Glutamatergic neuron (in vitro differentiated cells): ENCODE measurements around the gene MN1. TPM values are rescaled to one million over a fixed set of nuclear protein-coding genes. Genes with fewer than 3 reads are reported as not detected.

Source experiments
- DNase-seq: peaks from one replicate; pipeline ENCODE4 v3.0.0; 2022
- H3K27ac Mint-ChIP-seq: one replicate; pipeline ENCODE4 v1.8.0; 2020; ENCODE audit warnings: mild to moderate bottlenecking, mixed read lengths, inconsistent platforms; ENCODE audit not compliant: unreplicated experiment
- H3K27me3 Mint-ChIP-seq: one replicate; pipeline ENCODE4 v1.8.0; 2020; ENCODE audit warnings: mild to moderate bottlenecking, moderate library complexity, mixed read lengths, inconsistent platforms; ENCODE audit not compliant: unreplicated experiment
- H3K36me3 Mint-ChIP-seq: one replicate; pipeline ENCODE4 v1.8.0; 2020; ENCODE audit warnings: mild to moderate bottlenecking, mixed read lengths, inconsistent platforms; ENCODE audit not compliant: unreplicated experiment
- H3K4me1 Mint-ChIP-seq: one replicate; pipeline ENCODE4 v1.8.0; 2020; ENCODE audit warnings: mild to moderate bottlenecking, low read depth, mixed read lengths, inconsistent platforms; ENCODE audit not compliant: unreplicated experiment
- H3K4me3 Mint-ChIP-seq: one replicate; pipeline ENCODE4 v1.8.0; 2020; ENCODE audit warnings: mild to moderate bottlenecking, mixed read lengths, inconsistent platforms; ENCODE audit not compliant: unreplicated experiment
- H3K9me3 Mint-ChIP-seq: one replicate; pipeline ENCODE4 v1.8.0; 2020; ENCODE audit warnings: mild to moderate bottlenecking, moderate library complexity, mixed read lengths, inconsistent platforms; ENCODE audit not compliant: unreplicated experiment
- CTCF ChIP-seq: fragments of 200-600 bp; sonication (generic); IDR thresholded peaks from one replicate; pipeline ENCODE4 v1.5.0; 2021; ENCODE audit not compliant: partially characterized antibody, unreplicated experiment
- total RNA-seq: library from RNA; stranded (reverse); fragmentation: NEBNext Ultra II Directional; extraction: Animal tissue kit (Norgen Biotek cat#: 25700); gene quantifications from one replicate; pipeline ENCODE4 v1.2.1, GENCODE V29; 2021; ENCODE audit not compliant: unreplicated experiment

The MN1 gene
- total RNA-seq, 1 donor from 2014 or later = 0.91 TPM

DNA sequence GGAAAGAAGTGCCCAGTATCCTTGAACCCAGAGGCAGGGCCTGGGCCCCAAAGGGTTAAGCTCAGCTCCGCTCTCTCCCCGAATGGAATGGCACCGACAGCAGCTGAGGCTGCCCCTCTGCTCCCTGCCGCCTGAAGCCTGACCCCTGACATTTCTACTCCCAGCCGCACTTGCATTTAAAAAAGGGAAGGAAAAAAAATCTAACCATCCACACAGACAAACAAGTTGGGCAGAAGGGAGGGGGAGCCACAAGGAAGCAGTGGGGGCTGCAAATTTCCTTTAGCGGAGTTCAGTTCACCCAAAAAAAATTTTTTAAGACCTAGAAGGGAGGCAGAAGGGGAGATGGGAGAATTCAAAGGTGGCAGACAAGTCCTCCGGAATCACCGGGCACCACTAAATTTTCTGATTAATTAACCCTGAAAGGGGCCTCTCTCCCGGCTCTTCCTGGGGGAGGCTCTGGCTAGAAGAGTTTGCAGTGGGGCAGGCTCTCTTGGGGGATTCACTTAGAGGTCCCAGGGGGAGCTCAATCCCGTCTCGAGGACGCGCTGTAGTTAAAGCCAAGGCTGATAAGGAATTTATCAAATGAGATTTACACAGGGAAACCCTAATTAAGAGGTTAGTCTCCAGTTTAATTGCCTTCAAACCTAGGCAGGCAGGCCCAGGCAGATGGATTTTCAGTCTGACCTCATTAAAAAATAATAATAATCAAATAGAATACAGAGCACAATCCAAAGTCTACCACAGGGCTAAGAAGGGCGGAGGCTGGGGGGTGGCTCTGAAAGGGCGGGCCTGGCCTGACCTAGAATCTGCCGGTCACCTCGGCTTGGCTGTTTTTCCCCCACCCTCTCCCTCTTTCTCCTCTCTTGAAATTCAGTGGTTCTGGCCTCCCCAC is 25.6 kb downstream of the MN1 start:
- H3K36me3 Mint-ChIP-seq = peaks cover 5% of the 10 kb centered on the region
- H3K4me1 Mint-ChIP-seq = peaks cover 11% of the 10 kb centered on the region
- H3K27me3 Mint-ChIP-seq = peaks cover 3% of the 10 kb centered on the region
- H3K4me3 Mint-ChIP-seq = peak overlapping the region; percentile 58
- H3K27ac Mint-ChIP-seq = no peak overlapping the region
- peaks cover 2% of the 10 kb centered on the region for H3K9me3 Mint-ChIP-seq
- DNase-seq = peak; percentile 48
- TF ChIP-seq CTCF = no peak

DNA sequence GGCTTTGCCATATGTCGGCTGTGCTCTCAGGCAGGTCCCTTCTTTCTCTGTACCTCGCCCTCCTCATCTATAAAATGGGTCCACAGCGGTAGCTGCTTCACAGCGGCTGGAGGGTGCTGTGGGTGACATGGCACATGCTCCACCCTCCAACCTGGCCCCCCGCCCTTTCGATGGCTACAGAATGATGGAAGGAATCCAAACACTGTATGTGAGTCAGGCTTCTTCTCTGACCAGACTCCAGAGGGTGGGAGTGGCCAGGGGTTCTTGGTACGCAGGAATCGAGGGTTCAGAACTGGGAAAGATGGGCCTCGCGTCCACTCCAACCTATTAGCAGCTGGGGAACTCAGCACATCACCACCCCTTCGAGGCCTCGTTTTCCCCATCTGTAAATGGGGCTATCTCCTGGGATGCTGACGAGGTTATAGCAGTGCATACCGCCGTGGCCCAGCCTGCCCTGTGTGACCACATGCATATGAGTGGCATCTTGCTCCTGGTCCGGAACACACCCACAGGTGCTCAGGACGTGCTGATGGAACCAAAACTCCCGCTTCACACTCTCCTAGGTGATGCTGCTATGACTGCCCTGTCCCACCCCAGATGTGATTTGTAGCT is 26.4 kb downstream of the MN1 start:
- Mint-ChIP-seq H3K36me3 (no peaks in the 10 kb centered on the region), H3K4me3 (no peak overlapping the region), H3K9me3 (no peaks in the 10 kb centered on the region), H3K4me1 (peaks cover 11% of the 10 kb centered on the region), H3K27ac (no peak overlapping the region), H3K27me3 (peaks cover 3% of the 10 kb centered on the region)
- DNase-seq = no peak
- no peak for TF ChIP-seq CTCF

- Mint-ChIP-seq H3K27me3 (peaks cover 3% of the 10 kb centered on the region), H3K27ac (no peak overlapping the region), H3K4me3 (no peak overlapping the region), H3K4me1 (peaks cover 11% of the 10 kb centered on the region), H3K36me3 (no peaks in the 10 kb centered on the region), H3K9me3 (no peaks in the 10 kb centered on the region)
- DNase-seq = no peak
- TF ChIP-seq CTCF = no peak
These were observed 27.4 kb downstream of the MN1 start for GRCh38 chr22:27774200-27774599.

DNA sequence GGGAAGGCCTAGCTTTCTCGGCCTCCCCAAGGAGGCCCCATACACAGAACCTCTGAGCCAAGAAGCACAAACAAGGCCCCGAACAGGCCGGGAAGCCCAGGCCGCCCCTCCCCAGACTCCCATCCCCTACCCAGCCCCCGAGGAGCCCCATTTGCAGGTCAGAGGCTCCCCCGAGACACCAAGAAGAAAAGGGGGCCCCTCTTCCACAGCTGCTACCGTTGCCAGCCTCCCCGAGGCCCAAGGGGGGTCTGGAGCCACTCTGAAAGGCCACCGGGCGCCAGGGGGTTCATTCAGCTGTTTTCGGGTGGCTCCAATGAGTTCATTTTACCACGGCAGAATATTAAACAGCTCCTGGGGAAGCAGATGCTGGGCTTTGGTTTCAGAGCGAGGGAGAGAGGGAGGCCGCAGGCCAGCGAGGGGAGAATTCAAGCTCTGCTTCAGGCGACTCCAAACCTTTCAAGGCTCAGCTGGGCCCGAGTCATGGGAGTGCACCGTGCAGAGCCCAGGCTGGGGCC is 28.5 kb downstream of the MN1 start:
- Mint-ChIP-seq H3K27ac (no peak overlapping the region), H3K4me3 (no peak overlapping the region), H3K9me3 (no peaks in the 10 kb centered on the region), H3K27me3 (peaks cover 3% of the 10 kb centered on the region), H3K4me1 (peaks cover 11% of the 10 kb centered on the region), H3K36me3 (no peaks in the 10 kb centered on the region)
- no peak for DNase-seq
- no peak for TF ChIP-seq CTCF
